ENCODE data around the gene VIT. TPM values are rescaled to one million over a fixed set of nuclear protein-coding genes. Genes with fewer than 3 reads are reported as not detected.

VIT gene
- total and polyA plus RNA-seq, 4 donors, result 0.17 to 0.94 (median 0.32) TPM

DNA sequence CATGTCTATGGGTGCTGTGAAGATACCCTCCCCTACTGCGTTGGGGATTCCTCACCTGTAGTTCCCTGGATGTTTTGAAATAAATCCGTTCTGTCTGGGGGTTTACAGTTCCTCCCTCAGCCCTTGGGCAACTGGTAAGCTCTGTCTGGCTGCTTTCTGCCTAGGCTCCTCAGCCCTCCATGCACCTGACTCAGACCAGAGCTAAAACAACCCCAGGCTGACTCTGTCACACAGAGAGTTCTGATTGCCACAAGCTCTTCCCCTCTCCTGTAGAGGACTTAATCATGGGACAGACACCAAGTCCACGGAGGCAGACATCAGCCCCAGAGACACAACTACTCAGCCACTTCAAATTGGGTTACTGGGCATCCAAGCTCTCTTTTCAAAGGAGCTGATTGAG is 6.3 kb downstream of the VIT start:
- H3K4me3 ChIP-seq, result no peak overlapping the region
- H3K36me3 ChIP-seq (ENCODE audit: control insufficient read depth in 4 of 4, insufficient read depth in 4 of 4, low read length in 4 of 4), result no peaks in the 10 kb centered on the region
- WGBS, 2 donors, result 52 to 80% methylated on average over 3 of the region's 3 CpGs
- no peak overlapping the region for H3K27ac ChIP-seq (ENCODE audit: low read depth in 1 of 2, low read length in 1 of 2)
- TF ChIP-seq, protein P1, sequence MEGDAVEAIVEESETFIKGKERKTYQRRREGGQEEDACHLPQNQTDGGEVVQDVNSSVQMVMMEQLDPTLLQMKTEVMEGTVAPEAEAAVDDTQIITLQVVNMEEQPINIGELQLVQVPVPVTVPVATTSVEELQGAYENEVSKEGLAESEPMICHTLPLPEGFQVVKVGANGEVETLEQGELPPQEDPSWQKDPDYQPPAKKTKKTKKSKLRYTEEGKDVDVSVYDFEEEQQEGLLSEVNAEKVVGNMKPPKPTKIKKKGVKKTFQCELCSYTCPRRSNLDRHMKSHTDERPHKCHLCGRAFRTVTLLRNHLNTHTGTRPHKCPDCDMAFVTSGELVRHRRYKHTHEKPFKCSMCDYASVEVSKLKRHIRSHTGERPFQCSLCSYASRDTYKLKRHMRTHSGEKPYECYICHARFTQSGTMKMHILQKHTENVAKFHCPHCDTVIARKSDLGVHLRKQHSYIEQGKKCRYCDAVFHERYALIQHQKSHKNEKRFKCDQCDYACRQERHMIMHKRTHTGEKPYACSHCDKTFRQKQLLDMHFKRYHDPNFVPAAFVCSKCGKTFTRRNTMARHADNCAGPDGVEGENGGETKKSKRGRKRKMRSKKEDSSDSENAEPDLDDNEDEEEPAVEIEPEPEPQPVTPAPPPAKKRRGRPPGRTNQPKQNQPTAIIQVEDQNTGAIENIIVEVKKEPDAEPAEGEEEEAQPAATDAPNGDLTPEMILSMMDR (IDR thresholded peaks at IDR 0.05; ENCODE audit: control extremely low read depth, extremely low read depth), result no peak
- no peaks in the 10 kb centered on the region for H3K27me3 ChIP-seq (ENCODE audit: control insufficient read depth in 3 of 3, insufficient read depth in 3 of 3, low read length in 2 of 3)
- peaks cover 0 to 11% (median 2%) of the 10 kb centered on the region in 5 donors for H3K4me1 ChIP-seq (ENCODE audit: control insufficient read depth in 5 of 5, insufficient read depth in 5 of 5, low read length in 5 of 5)
- DNase-seq, result no peak
- no peak overlapping the region for H3K9ac ChIP-seq (ENCODE audit: insufficient read depth in 1 of 2, low read length in 2 of 2)
- no peaks in the 10 kb centered on the region for H3K9me3 ChIP-seq (ENCODE audit: control insufficient read depth in 4 of 4, insufficient read depth in 3 of 4, low read length in 3 of 4)
- ATAC-seq (ENCODE audit: insufficient read depth, low FRiP score), result no peak

DNA sequence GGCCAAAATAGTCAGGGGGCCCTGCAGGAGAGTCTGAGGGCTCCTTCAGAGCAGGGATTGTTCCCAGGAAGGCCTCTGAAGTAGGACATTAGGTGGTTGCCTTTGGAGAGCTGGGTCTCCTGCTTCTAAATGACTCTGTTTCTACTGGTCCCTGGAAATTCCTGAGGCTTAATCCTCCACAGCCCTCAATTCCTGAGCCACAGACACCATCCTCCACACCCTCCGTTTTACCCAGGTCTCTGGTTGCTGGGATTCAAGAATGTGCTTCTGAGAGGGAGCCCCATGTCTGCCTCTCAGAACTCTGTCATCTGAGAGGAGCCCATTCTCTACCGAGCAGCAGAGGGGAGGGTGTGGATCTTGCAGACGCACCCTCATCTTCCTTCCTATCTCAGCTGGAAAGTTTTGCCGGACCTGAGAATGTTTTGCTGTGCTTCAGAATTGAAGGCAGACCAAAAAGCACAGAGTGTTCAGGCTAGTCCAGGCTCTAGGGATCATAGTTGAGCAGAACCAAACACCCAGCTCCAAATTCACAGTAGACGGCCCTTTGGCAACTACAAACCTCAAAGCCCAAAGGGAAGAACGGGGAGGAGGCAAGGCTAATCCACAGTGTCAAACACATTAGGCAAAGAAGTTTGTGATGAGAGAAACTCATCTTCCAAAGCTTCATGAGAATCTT is 8.1 kb downstream of the VIT start:
- 82 to 85% methylated on average over 6 of the region's 6 CpGs for WGBS, 2 donors
- H3K27ac ChIP-seq (ENCODE audit: low read depth in 1 of 2, low read length in 1 of 2), result no peak overlapping the region
- no peak for ATAC-seq (ENCODE audit: insufficient read depth, low FRiP score)

DNA sequence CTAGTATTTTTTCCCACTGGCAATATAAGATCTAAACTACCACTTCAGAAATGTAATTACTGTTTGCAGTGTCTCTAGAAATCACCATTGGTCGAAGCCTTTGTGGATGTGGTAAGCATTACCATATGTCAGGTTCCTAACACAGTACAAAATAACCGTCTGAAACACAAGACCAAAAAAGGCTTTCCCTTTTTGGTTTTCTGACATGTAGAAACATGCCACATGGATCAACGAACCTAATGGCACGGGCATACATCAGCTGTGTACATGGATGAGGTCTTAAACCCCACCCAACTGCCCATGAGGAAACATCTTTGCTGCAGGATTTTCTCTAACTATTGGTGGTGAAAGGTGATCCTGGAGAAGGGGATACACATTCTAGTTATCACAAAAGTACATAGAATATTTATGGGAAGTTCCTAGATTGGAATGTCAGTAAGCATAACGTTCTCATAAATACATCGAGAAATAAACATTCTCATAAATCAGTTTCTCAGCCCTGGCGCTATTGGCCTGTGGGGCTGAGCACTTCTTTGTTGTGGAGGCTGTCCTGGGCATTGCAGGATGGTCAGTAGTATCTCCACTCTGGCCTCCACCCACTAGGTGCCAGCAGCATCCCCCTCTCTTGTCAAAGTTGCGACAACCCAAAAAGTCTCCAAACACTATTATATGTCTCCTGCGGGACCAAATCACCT is 9.0 kb downstream of the VIT start:
- Histone ChIP-seq H3K9me3 (ENCODE audit: control insufficient read depth in 4 of 4, insufficient read depth in 3 of 4, low read length in 3 of 4) (no peaks in the 10 kb centered on the region), H3K36me3 (ENCODE audit: control insufficient read depth in 4 of 4, insufficient read depth in 4 of 4, low read length in 4 of 4) (no peaks in the 10 kb centered on the region), H3K4me3 (no peak overlapping the region), H3K9ac (ENCODE audit: insufficient read depth in 1 of 2, low read length in 2 of 2) (no peak overlapping the region), H3K27me3 (ENCODE audit: control insufficient read depth in 3 of 3, insufficient read depth in 3 of 3, low read length in 2 of 3) (no peaks in the 10 kb centered on the region), H3K4me1 (ENCODE audit: control insufficient read depth in 5 of 5, insufficient read depth in 5 of 5, low read length in 5 of 5) (peaks cover 0 to 11% (median 3%) of the 10 kb centered on the region in 5 donors), H3K27ac (ENCODE audit: low read depth in 1 of 2, low read length in 1 of 2) (no peak overlapping the region)
- TF ChIP-seq, protein P1 (IDR thresholded peaks at IDR 0.05; ENCODE audit: control extremely low read depth, extremely low read depth), result no peak
- ATAC-seq (ENCODE audit: insufficient read depth, low FRiP score) (no peak), DNase-seq (no peak)
- 83 to 85% methylated on average over 9 of the region's 9 CpGs for WGBS, 2 donors

More for the DNA sequence above, 8.1 kb downstream of the VIT start:
- no peak overlapping the region for H3K9ac ChIP-seq (ENCODE audit: insufficient read depth in 1 of 2, low read length in 2 of 2)
- TF ChIP-seq, protein P1 (IDR thresholded peaks at IDR 0.05; ENCODE audit: control extremely low read depth, extremely low read depth), result no peak
- no peak for DNase-seq
- no peak overlapping the region for H3K4me3 ChIP-seq
- no peaks in the 10 kb centered on the region for H3K9me3 ChIP-seq (ENCODE audit: control insufficient read depth in 4 of 4, insufficient read depth in 3 of 4, low read length in 3 of 4)
- no peaks in the 10 kb centered on the region for H3K27me3 ChIP-seq (ENCODE audit: control insufficient read depth in 3 of 3, insufficient read depth in 3 of 3, low read length in 2 of 3)
- H3K4me1 ChIP-seq (ENCODE audit: control insufficient read depth in 5 of 5, insufficient read depth in 5 of 5, low read length in 5 of 5), result peaks cover 0 to 11% (median 3%) of the 10 kb centered on the region in 5 donors
- H3K36me3 ChIP-seq (ENCODE audit: control insufficient read depth in 4 of 4, insufficient read depth in 4 of 4, low read length in 4 of 4), result no peaks in the 10 kb centered on the region

Data from lung (tissue), 12 donors.